Calu3 (cell line): ENCODE results near the gene SEZ6L. TPM values are rescaled to one million over a fixed set of nuclear protein-coding genes. Genes with fewer than 3 reads are reported as not detected.

Source experiments
- BruUV-seq: library from RNA; stranded (reverse); fragments of 400-500 nt; replicated peaks from 2 replicates; lab custom pipeline; 2021; lab: Mats Ljungman, UMichigan
- CTCF ChIA-PET: fragments of 300-600 bp; sonication (Branson Sonifier 250); formaldehyde crosslinking; loops from one replicate; lab custom pipeline; 2022; ENCODE audit warnings: antibody characterized with exemption; lab: Charles Lee
- DNase-seq: peaks from one replicate; pipeline ENCODE4 v3.0.0; 2022
- H3K27ac Mint-ChIP-seq: one replicate; pipeline ENCODE4 v1.8.0; 2022; ENCODE audit warnings: mixed read lengths; ENCODE audit not compliant: unreplicated experiment
- H3K27me3 Mint-ChIP-seq: one replicate; pipeline ENCODE4 v1.8.0; 2022; ENCODE audit warnings: mixed read lengths; ENCODE audit not compliant: unreplicated experiment
- H3K36me3 Mint-ChIP-seq: one replicate; pipeline ENCODE4 v1.8.0; 2022; ENCODE audit warnings: mild to moderate bottlenecking, moderate library complexity, mixed read lengths; ENCODE audit not compliant: insufficient read depth, unreplicated experiment
- H3K4me1 Mint-ChIP-seq: one replicate; pipeline ENCODE4 v1.8.0; 2022; ENCODE audit warnings: mild to moderate bottlenecking, low read depth, mixed read lengths; ENCODE audit not compliant: unreplicated experiment
- H3K4me3 Mint-ChIP-seq: one replicate; pipeline ENCODE4 v1.8.0; 2022; ENCODE audit warnings: mild to moderate bottlenecking, low read depth, moderate library complexity, mixed read lengths; ENCODE audit not compliant: unreplicated experiment
- H3K9me3 Mint-ChIP-seq: one replicate; pipeline ENCODE4 v1.8.0; 2022; ENCODE audit warnings: low read depth, mixed read lengths; ENCODE audit not compliant: unreplicated experiment
- intact Hi-C: fragments of 100-400 bp; cut with micrococcal nuclease; formaldehyde crosslinking; loops from one replicate; pipeline ENCODE4 v1.10.0; 2022; ENCODE audit not compliant: unreplicated experiment
- total RNA-seq: library from RNA; stranded (reverse); gene quantifications from 2 replicates; pipeline ENCODE4 v1.2.3, GENCODE V29; 2022
- TF ChIP-seq, protein P1 (sequence below): fragments of 200-600 bp; IDR thresholded peaks from one replicate; pipeline ENCODE4 v1.8.0; 2022; ENCODE audit warnings: antibody characterized with exemption; ENCODE audit not compliant: unreplicated experiment

The SEZ6L gene
- total RNA-seq, 1 experiment from 2014 or later: not detected

DNA sequence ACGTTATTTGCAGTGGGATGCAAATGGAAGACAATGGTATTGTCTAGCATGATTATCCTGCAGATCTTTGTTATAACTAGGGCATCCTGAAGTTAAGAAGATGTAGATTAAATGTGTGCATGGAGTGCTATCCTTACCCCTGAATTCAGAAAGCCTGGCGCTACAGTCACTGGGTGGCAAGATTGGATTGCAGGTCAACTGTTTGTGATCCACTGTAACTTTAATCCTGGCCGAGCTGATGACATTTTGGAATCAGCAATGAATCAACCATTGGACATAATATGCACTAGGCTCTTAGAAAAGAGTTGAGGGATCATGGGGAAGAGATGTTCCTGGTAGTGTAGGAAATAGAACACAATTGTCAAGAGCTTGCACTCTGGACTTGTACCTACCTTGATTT, 25.1 kb downstream of the SEZ6L start:
- H3K9me3 Mint-ChIP-seq: no peaks in the 10 kb centered on the region
- H3K27me3 Mint-ChIP-seq: peaks cover 72% of the 10 kb centered on the region
- CTCF ChIA-PET: no interaction called here
- intact Hi-C loops: no loop called here
- TF ChIP-seq, protein P1, sequence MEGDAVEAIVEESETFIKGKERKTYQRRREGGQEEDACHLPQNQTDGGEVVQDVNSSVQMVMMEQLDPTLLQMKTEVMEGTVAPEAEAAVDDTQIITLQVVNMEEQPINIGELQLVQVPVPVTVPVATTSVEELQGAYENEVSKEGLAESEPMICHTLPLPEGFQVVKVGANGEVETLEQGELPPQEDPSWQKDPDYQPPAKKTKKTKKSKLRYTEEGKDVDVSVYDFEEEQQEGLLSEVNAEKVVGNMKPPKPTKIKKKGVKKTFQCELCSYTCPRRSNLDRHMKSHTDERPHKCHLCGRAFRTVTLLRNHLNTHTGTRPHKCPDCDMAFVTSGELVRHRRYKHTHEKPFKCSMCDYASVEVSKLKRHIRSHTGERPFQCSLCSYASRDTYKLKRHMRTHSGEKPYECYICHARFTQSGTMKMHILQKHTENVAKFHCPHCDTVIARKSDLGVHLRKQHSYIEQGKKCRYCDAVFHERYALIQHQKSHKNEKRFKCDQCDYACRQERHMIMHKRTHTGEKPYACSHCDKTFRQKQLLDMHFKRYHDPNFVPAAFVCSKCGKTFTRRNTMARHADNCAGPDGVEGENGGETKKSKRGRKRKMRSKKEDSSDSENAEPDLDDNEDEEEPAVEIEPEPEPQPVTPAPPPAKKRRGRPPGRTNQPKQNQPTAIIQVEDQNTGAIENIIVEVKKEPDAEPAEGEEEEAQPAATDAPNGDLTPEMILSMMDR: no peak
- no peak overlapping the region for H3K27ac Mint-ChIP-seq
- DNase-seq: no peak
- H3K36me3 Mint-ChIP-seq: no peaks in the 10 kb centered on the region
- H3K4me3 Mint-ChIP-seq: no peak overlapping the region
- H3K4me1 Mint-ChIP-seq: no peaks in the 10 kb centered on the region
- no TSS peak for BruUV-seq

DNA sequence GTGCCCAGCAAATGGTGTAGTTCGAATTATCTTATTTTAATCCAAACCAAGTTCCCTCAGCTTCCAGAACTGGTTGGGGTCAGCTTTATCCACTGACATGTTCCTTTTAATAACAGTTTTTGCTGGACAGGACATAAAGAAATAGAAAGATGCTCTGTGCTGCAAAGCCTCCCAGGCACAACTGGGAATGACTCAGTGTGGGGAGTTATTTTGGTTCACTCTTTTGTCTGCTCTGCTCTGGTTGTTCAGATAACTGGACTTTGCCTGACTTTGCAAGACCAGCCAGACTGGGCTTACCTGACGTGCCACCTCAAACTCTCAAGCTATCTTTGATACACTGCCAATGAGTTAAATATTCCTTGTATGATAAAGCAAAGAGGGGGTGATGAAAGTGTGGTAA, 25.6 kb downstream of the SEZ6L start:
- Mint-ChIP-seq H3K4me1 (no peaks in the 10 kb centered on the region), H3K4me3 (no peak overlapping the region), H3K9me3 (no peaks in the 10 kb centered on the region), H3K36me3 (no peaks in the 10 kb centered on the region), H3K27ac (no peak overlapping the region), H3K27me3 (peaks cover 78% of the 10 kb centered on the region)
- DNase-seq: no peak
- intact Hi-C loops: no loop called here
- no TSS peak for BruUV-seq
- TF ChIP-seq, protein P1: no peak
- CTCF ChIA-PET: no interaction called here

- H3K27me3 Mint-ChIP-seq: peaks cover 89% of the 10 kb centered on the region
- H3K4me1 Mint-ChIP-seq: no peaks in the 10 kb centered on the region
- no peaks in the 10 kb centered on the region for H3K36me3 Mint-ChIP-seq
- intact Hi-C loops: no loop called here
- no peak overlapping the region for H3K4me3 Mint-ChIP-seq
- TF ChIP-seq, protein P1: no peak
- H3K9me3 Mint-ChIP-seq: no peaks in the 10 kb centered on the region
- CTCF ChIA-PET: no interaction called here
- no peak overlapping the region for H3K27ac Mint-ChIP-seq
- BruUV-seq: no TSS peak
- DNase-seq: no peak
Measured at GRCh38 chr22:26196657-26197056, 27.4 kb downstream of the SEZ6L start.

- no peak overlapping the region for H3K27ac Mint-ChIP-seq
- CTCF ChIA-PET: no interaction called here
- BruUV-seq: no TSS peak
- H3K36me3 Mint-ChIP-seq: no peaks in the 10 kb centered on the region
- TF ChIP-seq, protein P1: no peak
- no peaks in the 10 kb centered on the region for H3K9me3 Mint-ChIP-seq
- peaks cover 81% of the 10 kb centered on the region for H3K27me3 Mint-ChIP-seq
- no peak for DNase-seq
- intact Hi-C loops: no loop called here
- no peak overlapping the region for H3K4me3 Mint-ChIP-seq
- H3K4me1 Mint-ChIP-seq: no peaks in the 10 kb centered on the region
Measured at GRCh38 chr22:26197425-26197824, 28.2 kb downstream of the SEZ6L start.
